ENCODE data around the gene TNP2.

Gene TNP2

GRCh38 chr16:11255737-11256660 lies 13.1 kb downstream of the TNP2 start, which contains the start of gene SOCS1:
Gene SOCS1, minus strand, starts transcription at chr16:11256204. Its CDS starts 726 bp downstream, at chr16:11255478.
- DNase-seq (ENCODE audit: low spot score) = peak; percentile 82

- no peak for DNase-seq (ENCODE audit: low spot score)
Observed at GRCh38 chr16:11254913-11255736, 14.0 kb downstream of the TNP2 start.

GRCh38 chr16:11253995-11254912 lies 14.9 kb downstream of the TNP2 start:
- DNase-seq (ENCODE audit: low spot score) = no peak

- DNase-seq (ENCODE audit: low spot score) = no peak
Observed at GRCh38 chr16:11253009-11253994, 15.8 kb downstream of the TNP2 start.

GRCh38 chr16:11252482-11252931 lies 16.6 kb downstream of the TNP2 start:
- DNase-seq (ENCODE audit: low spot score) = no peak

GRCh38 chr16:11251525-11252481 lies 17.3 kb downstream of the TNP2 start:
- DNase-seq (ENCODE audit: low spot score) = no peak

GRCh38 chr16:11250786-11251524 lies 18.2 kb downstream of the TNP2 start:
- no peak for DNase-seq (ENCODE audit: low spot score)

- no peak for DNase-seq (ENCODE audit: low spot score)
Observed at GRCh38 chr16:11250091-11250785, 18.9 kb downstream of the TNP2 start.

- DNase-seq (ENCODE audit: low spot score) = no peak
Observed at GRCh38 chr16:11249233-11250061, 19.7 kb downstream of the TNP2 start.

- no peak for DNase-seq (ENCODE audit: low spot score)
Observed at GRCh38 chr16:11248133-11248532, 21.0 kb downstream of the TNP2 start.

GRCh38 chr16:11245988-11246387 lies 23.1 kb downstream of the TNP2 start:
- DNase-seq (ENCODE audit: low spot score) = no peak

GRCh38 chr16:11245222-11245737 lies 23.8 kb downstream of the TNP2 start:
- no peak for DNase-seq (ENCODE audit: low spot score)

GRCh38 chr16:11242658-11243057 lies 26.5 kb downstream of the TNP2 start:
- DNase-seq (ENCODE audit: low spot score) = no peak

GRCh38 chr16:11241480-11242204 lies 27.5 kb downstream of the TNP2 start:
- DNase-seq (ENCODE audit: low spot score) = no peak

GRCh38 chr16:11240636-11241473 lies 28.3 kb downstream of the TNP2 start:
- no peak for DNase-seq (ENCODE audit: low spot score)

Measured in HuH-7 (cell line).